H1 (cell line): Measurements from ENCODE around the gene ICOSLG. TPM values are rescaled to one million over a fixed set of nuclear protein-coding genes. Genes with fewer than 3 reads are reported as not detected.
A peak's percentile ranks its signal among the peaks of the same experiment; 100 is the strongest.
"Not testable (repeated sequence)": the region's sequence is repeated elsewhere in the genome, so short reads cannot be mapped to it uniquely, and the experiment has no call there.

Experiments used
- CTCF ChIA-PET: fragments of 300-600 bp; sonication (Branson Sonifier 250); formaldehyde crosslinking; loops from one replicate; lab custom pipeline; 2021; ENCODE audit not compliant: partially characterized antibody; lab: Charles Lee
- POLR2A ChIA-PET: fragments of 300-600 bp; sonication (Branson Sonifier 250); formaldehyde crosslinking; loops from one replicate; lab custom pipeline; 2021; ENCODE audit warnings: inconsistent platforms; ENCODE audit not compliant: partially characterized antibody; lab: Charles Lee
- DNase-seq, 2 experiments: peaks; one replicate each; pipeline versions ENCODE4 v3.0.0 to v3.0.0-alpha.2; 2010 to 2022; ENCODE audit warnings: low spot score in 2 of 2, low read depth in 1 of 2, mixed read lengths in 1 of 2
- FAIRE-seq: peaks from 2 replicates; lab custom pipeline; 2011; peaks lifted over from hg19 to GRCh38; lab: Jason Lieb, UNC
- H2AFZ ChIP-seq: 2 replicates; pipeline ENCODE4 v1.8.1; 2012; ENCODE audit warnings: low read length, inconsistent platforms
- H2AK5ac ChIP-seq: 2 replicates; pipeline ENCODE4 v1.6.1; 2013; ENCODE audit warnings: low read depth, low read length
- H2BK120ac ChIP-seq: replicated peaks from 2 replicates; pipeline ENCODE3; 2013; ENCODE audit warnings: low read depth, low read length, inconsistent platforms
- H2BK12ac ChIP-seq: 2 replicates; pipeline ENCODE4 v1.6.1; 2013; ENCODE audit warnings: low read depth, low read length
- H2BK15ac ChIP-seq: 2 replicates; pipeline ENCODE4 v1.6.1; 2013; ENCODE audit warnings: low read length
- H2BK20ac ChIP-seq: 2 replicates; pipeline ENCODE4 v1.6.1; 2013; ENCODE audit warnings: low read length
- H2BK5ac ChIP-seq: 2 replicates; pipeline ENCODE4 v1.6.1; 2013; ENCODE audit warnings: low read depth, low read length
- H3K14ac ChIP-seq: 2 replicates; pipeline ENCODE4 v1.6.1; 2013; ENCODE audit warnings: inconsistent platforms; ENCODE audit not compliant: insufficient read length
- H3K18ac ChIP-seq: 2 replicates; pipeline ENCODE4 v1.6.1; 2013; ENCODE audit warnings: low read length; ENCODE audit errors: extremely low read depth
- H3K23ac ChIP-seq: 2 replicates; pipeline ENCODE4 v1.6.1; 2013; ENCODE audit warnings: inconsistent platforms; ENCODE audit not compliant: insufficient read length
- H3K23me2 ChIP-seq: 2 replicates; pipeline ENCODE4 v1.6.1; 2013; ENCODE audit warnings: low read depth, low read length
- H3K27ac ChIP-seq: 2 replicates; pipeline ENCODE4 v1.6.1; 2011; ENCODE audit warnings: low read depth, low read length, inconsistent platforms
- H3K27me3 ChIP-seq, 4 experiments: replicated peaks in 1 of 4; 1 replicate in 1 of 4; 2 replicates in 3 of 4; pipeline versions ENCODE4 v1.6.1 to v1.8.1; 2011 to 2013; ENCODE audit warnings: low read length in 3 of 4, mild to moderate bottlenecking in 3 of 4, inconsistent platforms in 2 of 4, mixed read lengths in 2 of 4, moderate library complexity in 1 of 4; ENCODE audit not compliant: control insufficient read depth in 3 of 4, insufficient read depth in 3 of 4; ENCODE audit errors: extremely low read depth in 1 of 4
- H3K36me3 ChIP-seq, 4 experiments: 2 replicates each; pipeline versions ENCODE4 v1.6.1 to v1.8.1; 2011 to 2013; ENCODE audit warnings: mild to moderate bottlenecking in 4 of 4, low read length in 3 of 4, moderate library complexity in 2 of 4, control low read depth in 1 of 4, inconsistent platforms in 1 of 4; ENCODE audit not compliant: insufficient read depth in 4 of 4, control insufficient read depth in 2 of 4
- H3K4ac ChIP-seq: replicated peaks from 2 replicates; pipeline ENCODE3; 2013; ENCODE audit warnings: low read length, low read depth, mixed read lengths, inconsistent platforms; ENCODE audit not compliant: insufficient read length
- H3K4me1 ChIP-seq, 4 experiments: replicated peaks in 1 of 4; 1 replicate in 1 of 4; 2 replicates in 3 of 4; pipeline versions ENCODE4 v1.6.1 to v1.8.1; 2011 to 2013; ENCODE audit warnings: low read length in 3 of 4, inconsistent platforms in 2 of 4, mixed read lengths in 1 of 4; ENCODE audit not compliant: insufficient read depth in 4 of 4, control insufficient read depth in 3 of 4
- H3K4me2 ChIP-seq, 2 experiments: 2 replicates each; pipeline versions ENCODE4 v1.6.1 to v1.8.1; 2011 to 2013; ENCODE audit warnings: low read depth in 2 of 2, low read length in 2 of 2, control low read depth in 1 of 2, inconsistent platforms in 1 of 2, mild to moderate bottlenecking in 1 of 2; ENCODE audit not compliant: insufficient read depth in 1 of 2
- H3K4me3 ChIP-seq, 4 experiments: fragments of 200-600, 300-600 bp in 1 of 4; sonication (generic), shearing (Covaris generic), sonication (Bioruptor Twin) in 1 of 4; 2 replicates each; pipeline versions ENCODE4 v1.5.1 to v1.8.1; 2011 to 2016; ENCODE audit warnings: low read length in 4 of 4, low read depth in 3 of 4, control low read depth in 2 of 4, inconsistent platforms in 2 of 4, mild to moderate bottlenecking in 2 of 4, mixed read lengths in 1 of 4, moderate library complexity in 1 of 4; ENCODE audit not compliant: insufficient read depth in 2 of 4; ENCODE audit errors: extremely low read depth in 1 of 4
- H3K56ac ChIP-seq: replicated peaks from 2 replicates; pipeline ENCODE3; 2013; ENCODE audit warnings: low read depth, mild to moderate bottlenecking, mixed read lengths, low read length, inconsistent platforms; ENCODE audit not compliant: insufficient read length
- H3K79me1 ChIP-seq: 2 replicates; pipeline ENCODE4 v1.6.1; 2013; ENCODE audit warnings: low read depth, low read length, control low read depth
- H3K79me2 ChIP-seq, 2 experiments: 2 replicates each; pipeline versions ENCODE4 v1.6.1 to v1.8.1; 2012 to 2013; ENCODE audit warnings: low read length in 2 of 2, mild to moderate bottlenecking in 2 of 2, inconsistent platforms in 1 of 2; ENCODE audit not compliant: insufficient read depth in 2 of 2, control insufficient read depth in 1 of 2
- H3K9ac ChIP-seq, 4 experiments: replicated peaks in 1 of 4; 1 replicate in 1 of 4; 2 replicates in 3 of 4; pipeline versions ENCODE4 v1.6.1 to v1.8.1; 2011 to 2013; ENCODE audit warnings: low read depth in 3 of 4, low read length in 3 of 4, control low read depth in 2 of 4, mild to moderate bottlenecking in 2 of 4, moderate library complexity in 2 of 4, inconsistent platforms in 1 of 4; ENCODE audit errors: extremely low read depth in 1 of 4
- H3K9me3 ChIP-seq, 2 experiments: 2 replicates each; pipeline versions ENCODE4 v1.6.1 to v1.8.1; 2012 to 2013; ENCODE audit warnings: mild to moderate bottlenecking in 2 of 2, moderate library complexity in 2 of 2, control low read depth in 1 of 2, inconsistent platforms in 1 of 2, low read depth in 1 of 2, low read length in 1 of 2, mixed read lengths in 1 of 2; ENCODE audit not compliant: insufficient read depth in 2 of 2
- H4K20me1 ChIP-seq, 2 experiments: replicated peaks in 1 of 2; 2 replicates each; pipeline versions ENCODE3 to v1.8.1; 2011 to 2013; ENCODE audit warnings: inconsistent platforms in 2 of 2, low read length in 2 of 2, mild to moderate bottlenecking in 1 of 2; ENCODE audit not compliant: insufficient read depth in 2 of 2, control insufficient read depth in 1 of 2
- H4K5ac ChIP-seq: 2 replicates; pipeline ENCODE4 v1.6.1; 2013; ENCODE audit warnings: low read length, low read depth, mixed read lengths, inconsistent platforms; ENCODE audit not compliant: insufficient read length
- H4K8ac ChIP-seq: 2 replicates; pipeline ENCODE4 v1.8.0; 2013; ENCODE audit warnings: mild to moderate bottlenecking, moderate library complexity, low read length, inconsistent platforms; ENCODE audit not compliant: insufficient read depth; ENCODE audit errors: extremely low read depth
- H4K91ac ChIP-seq: replicated peaks from 2 replicates; pipeline ENCODE3; 2013; ENCODE audit warnings: low read length, mixed read lengths, inconsistent platforms; ENCODE audit not compliant: insufficient read length
- WGBS, 2 experiments: shearing (Covaris generic) in 1 of 2; methylation state at CpG; one replicate each; pipeline versions ENCODE4 v1.1.6 to v1.1.7; 2013 to 2015; ENCODE audit warnings: low lambda C conversion rate in 2 of 2, mixed read lengths in 2 of 2, inconsistent platforms in 1 of 2, low coverage in 1 of 2, missing lambda C conversion rate in 1 of 2; ENCODE audit not compliant: insufficient replicate concordance in 2 of 2, insufficient coverage in 1 of 2, insufficient read length in 1 of 2; ENCODE audit errors: extremely low coverage in 1 of 2, missing lambda C conversion rate in 1 of 2; 5-methylcytosine and 5-hydroxymethylcytosine counted together
- polyA plus RNA-seq, 7 experiments: library from polyadenylated mRNA; depleted of rRNA in 3 of 7; stranded (reverse) in 5 of 7; unstranded in 2 of 7; fragments of >200 nt in 5 of 7; fragments of 200-250 nt in 2 of 7; gene quantifications; 1 replicate in 5 of 7; 2 replicates in 1 of 7; 4 replicates in 1 of 7; pipeline versions ENCODE4 v1.2.1 to v1.2.3, GENCODE V29; 2011 to 2013; ENCODE audit warnings: missing spikeins in 2 of 7, mixed read lengths in 2 of 7
- total RNA-seq: library from RNA; stranded (reverse); fragmentation: NEBNext Ultra II Directional; extraction: Animal tissue kit (Norgen Biotek cat#: 25700); gene quantifications from 2 replicates; pipeline ENCODE4 v1.2.1, GENCODE V29; 2021

The ICOSLG gene
- total and polyA plus RNA-seq, 2 of the 8 experiments (the other 6 are each of a cell fraction or from before 2014, with no cell fraction given): 2.3 to 5.5 TPM

GRCh38 chr21:44243980-44244379, 3.2 kb upstream of the ICOSLG start:
- H3K56ac ChIP-seq, H2AK5ac ChIP-seq, H3K18ac ChIP-seq, H3K36me3 ChIP-seq, H3K4me3 ChIP-seq, POLR2A ChIA-PET, H3K4me1 ChIP-seq, H3K23me2 ChIP-seq, H3K4ac ChIP-seq, H4K8ac ChIP-seq, H2AFZ ChIP-seq, H3K9ac ChIP-seq, H2BK5ac ChIP-seq, H3K23ac ChIP-seq, H4K20me1 ChIP-seq, H3K79me2 ChIP-seq, H4K91ac ChIP-seq, H2BK20ac ChIP-seq, DNase-seq, H3K27me3 ChIP-seq, H3K27ac ChIP-seq, H3K79me1 ChIP-seq, H2BK120ac ChIP-seq, H3K14ac ChIP-seq, H2BK15ac ChIP-seq, H3K9me3 ChIP-seq, H3K4me2 ChIP-seq, H4K5ac ChIP-seq, H2BK12ac ChIP-seq, CTCF ChIA-PET: not testable (repeated sequence)
- peak; percentile 87 for FAIRE-seq
- WGBS, 2 experiments: no CpG with 5 or more reads among the region's 15 CpGs

GRCh38 chr21:44241281-44241680, 538 bp upstream of the ICOSLG start:
- H2AK5ac ChIP-seq, H3K23me2 ChIP-seq, H3K27me3 ChIP-seq, H3K27ac ChIP-seq, H3K4ac ChIP-seq, H3K4me2 ChIP-seq, POLR2A ChIA-PET, H3K18ac ChIP-seq, H4K8ac ChIP-seq, H2BK120ac ChIP-seq, H2BK5ac ChIP-seq, H2AFZ ChIP-seq, H2BK20ac ChIP-seq, H3K9ac ChIP-seq, H3K4me3 ChIP-seq, H2BK15ac ChIP-seq, H3K4me1 ChIP-seq, FAIRE-seq, H3K14ac ChIP-seq, H3K36me3 ChIP-seq, H3K56ac ChIP-seq, H3K79me1 ChIP-seq, H4K5ac ChIP-seq, DNase-seq, H2BK12ac ChIP-seq, H3K23ac ChIP-seq, H4K91ac ChIP-seq, H3K79me2 ChIP-seq, H3K9me3 ChIP-seq, H4K20me1 ChIP-seq, CTCF ChIA-PET: not testable (repeated sequence)
- no CpG with 5 or more reads among the region's 27 CpGs for WGBS, 2 experiments
